WERI-Rb-1 (cell line): ENCODE results near the gene NRXN3.

ENCODE experiments used
- DNase-seq: peaks from one replicate; pipeline ENCODE4 v3.0.0-alpha.2; 2020
- H3K27ac ChIP-seq: fragments of 250-450 bp; sonication (Bioruptor Pico); 2 replicates; pipeline ENCODE4 v1.5.1; 2020; ENCODE audit warnings: mild to moderate bottlenecking, moderate library complexity
- H3K27me3 ChIP-seq: fragments of 250-450 bp; sonication (Bioruptor Pico); 2 replicates; pipeline ENCODE4 v1.5.1; 2021; ENCODE audit warnings: mild to moderate bottlenecking, low read depth, moderate library complexity; ENCODE audit not compliant: insufficient read depth, severe bottlenecking
- H3K36me3 ChIP-seq: fragments of 250-450 bp; sonication (Bioruptor Pico); 2 replicates; pipeline ENCODE4 v1.5.1; 2020; ENCODE audit warnings: mild to moderate bottlenecking, moderate library complexity
- H3K4me3 ChIP-seq: 2 replicates; pipeline ENCODE4 v1.5.1; 2011; ENCODE audit warnings: low read depth, mild to moderate bottlenecking, control low read depth, low read length
- H3K9me3 ChIP-seq: fragments of 250-450 bp; sonication (Bioruptor Pico); 2 replicates; pipeline ENCODE4 v1.5.1; 2021; ENCODE audit warnings: mild to moderate bottlenecking, moderate library complexity; ENCODE audit not compliant: severe bottlenecking
- TF ChIP-seq, protein P1 (sequence below): IDR thresholded peaks from 2 replicates; pipeline ENCODE4 v1.5.1; 2011; ENCODE audit warnings: low read depth, mild to moderate bottlenecking, control low read depth, inconsistent platforms, low read length

NRXN3 gene

GRCh38 chr14:79157369-79157768 lies 987.2 kb downstream of the NRXN3 start:
- TF ChIP-seq, protein P1, sequence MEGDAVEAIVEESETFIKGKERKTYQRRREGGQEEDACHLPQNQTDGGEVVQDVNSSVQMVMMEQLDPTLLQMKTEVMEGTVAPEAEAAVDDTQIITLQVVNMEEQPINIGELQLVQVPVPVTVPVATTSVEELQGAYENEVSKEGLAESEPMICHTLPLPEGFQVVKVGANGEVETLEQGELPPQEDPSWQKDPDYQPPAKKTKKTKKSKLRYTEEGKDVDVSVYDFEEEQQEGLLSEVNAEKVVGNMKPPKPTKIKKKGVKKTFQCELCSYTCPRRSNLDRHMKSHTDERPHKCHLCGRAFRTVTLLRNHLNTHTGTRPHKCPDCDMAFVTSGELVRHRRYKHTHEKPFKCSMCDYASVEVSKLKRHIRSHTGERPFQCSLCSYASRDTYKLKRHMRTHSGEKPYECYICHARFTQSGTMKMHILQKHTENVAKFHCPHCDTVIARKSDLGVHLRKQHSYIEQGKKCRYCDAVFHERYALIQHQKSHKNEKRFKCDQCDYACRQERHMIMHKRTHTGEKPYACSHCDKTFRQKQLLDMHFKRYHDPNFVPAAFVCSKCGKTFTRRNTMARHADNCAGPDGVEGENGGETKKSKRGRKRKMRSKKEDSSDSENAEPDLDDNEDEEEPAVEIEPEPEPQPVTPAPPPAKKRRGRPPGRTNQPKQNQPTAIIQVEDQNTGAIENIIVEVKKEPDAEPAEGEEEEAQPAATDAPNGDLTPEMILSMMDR, result no peak
- no peak overlapping the region for H3K27ac ChIP-seq

DNA sequence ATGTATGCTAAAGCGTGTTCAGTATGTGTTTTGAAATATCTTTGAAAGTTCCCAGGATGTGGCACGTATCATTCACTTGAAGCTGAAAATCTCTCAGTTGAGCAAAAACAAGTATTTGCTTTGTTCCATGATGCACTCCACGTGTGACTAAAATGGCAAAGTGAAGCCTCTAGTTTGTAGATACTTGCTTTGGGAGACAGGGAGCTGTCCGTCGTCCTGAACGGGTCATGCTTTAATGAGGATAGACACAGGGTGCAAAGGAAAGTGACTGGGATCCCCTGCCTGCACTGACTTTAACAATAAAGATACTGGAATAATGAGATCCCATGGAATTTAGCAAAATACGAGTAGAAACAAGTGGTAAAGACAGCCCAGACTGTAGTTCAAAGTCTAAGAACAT lies 991.4 kb downstream of the NRXN3 start:
- H3K36me3 ChIP-seq, result no peaks in the 10 kb centered on the region
- H3K27ac ChIP-seq, result no peak overlapping the region
- no peaks in the 10 kb centered on the region for H3K9me3 ChIP-seq
- TF ChIP-seq, protein P1, result no peak
- H3K27me3 ChIP-seq, result no peaks in the 10 kb centered on the region
- no peak for DNase-seq
- H3K4me3 ChIP-seq, result no peak overlapping the region

More at GRCh38 chr14:79157369-79157768, 987.2 kb downstream of the NRXN3 start:
- Histone ChIP-seq H3K36me3 (no peaks in the 10 kb centered on the region), H3K9me3 (no peaks in the 10 kb centered on the region), H3K4me3 (no peak overlapping the region), H3K27me3 (no peaks in the 10 kb centered on the region)
- no peak for DNase-seq

GRCh38 chr14:79162833-79163232 lies 992.7 kb downstream of the NRXN3 start:
- no peak overlapping the region for H3K4me3 ChIP-seq
- TF ChIP-seq, protein P1, result no peak

GRCh38 chr14:79165471-79166090 lies 995.4 kb downstream of the NRXN3 start:
- Histone ChIP-seq H3K4me3 (no peak overlapping the region), H3K36me3 (no peaks in the 10 kb centered on the region), H3K27me3 (no peaks in the 10 kb centered on the region), H3K9me3 (no peaks in the 10 kb centered on the region), H3K27ac (no peak overlapping the region)
- DNase-seq, result no peak
- TF ChIP-seq, protein P1, result no peak

More at GRCh38 chr14:79162833-79163232, 992.7 kb downstream of the NRXN3 start:
- Histone ChIP-seq H3K27ac (no peak overlapping the region), H3K9me3 (no peaks in the 10 kb centered on the region), H3K36me3 (no peaks in the 10 kb centered on the region), H3K27me3 (no peaks in the 10 kb centered on the region)
- no peak for DNase-seq

GRCh38 chr14:79166171-79166570 lies 996.0 kb downstream of the NRXN3 start:
- Histone ChIP-seq H3K9me3 (no peaks in the 10 kb centered on the region), H3K4me3 (no peak overlapping the region), H3K27me3 (no peaks in the 10 kb centered on the region), H3K27ac (no peak overlapping the region), H3K36me3 (no peaks in the 10 kb centered on the region)
- no peak for DNase-seq
- TF ChIP-seq, protein P1, result no peak

DNA sequence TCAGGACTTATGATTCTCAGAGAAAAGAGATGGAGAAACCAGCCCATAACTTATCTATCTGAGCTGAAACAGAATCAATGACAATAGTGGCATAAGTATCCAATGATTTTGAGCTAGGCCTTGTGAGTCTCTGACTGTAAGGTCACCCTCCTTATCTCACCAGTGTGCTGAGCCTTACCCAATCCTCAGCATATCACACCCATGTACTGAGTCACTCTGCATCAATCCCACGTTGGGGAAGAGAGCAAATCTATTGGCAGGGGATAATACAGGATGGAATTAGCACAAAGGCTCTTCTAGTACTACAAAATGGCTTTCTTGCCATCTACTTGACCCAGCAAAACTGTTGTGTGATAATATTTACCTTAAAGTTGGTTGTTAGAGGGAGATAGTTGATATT lies 997.8 kb downstream of the NRXN3 start:
- Histone ChIP-seq H3K9me3 (no peaks in the 10 kb centered on the region), H3K27ac (no peak overlapping the region), H3K36me3 (no peaks in the 10 kb centered on the region), H3K4me3 (no peak overlapping the region), H3K27me3 (no peaks in the 10 kb centered on the region)
- DNase-seq, result no peak
- TF ChIP-seq, protein P1, result no peak
